Heart left ventricle (tissue), 16 donors: ENCODE results near the gene UBL5. TPM values are rescaled to one million over a fixed set of nuclear protein-coding genes. Genes with fewer than 3 reads are reported as not detected.

Source experiments
- ATAC-seq, 4 donors: fragments of 200-7000 bp; cut with Tn5 transposase; one replicate each; pipeline ENCODE4 v1.9.1; 2020 to 2022; ENCODE audit warnings: moderate library complexity in 4 of 4, mild to moderate bottlenecking in 3 of 4, moderate number of reproducible peaks in 1 of 4
- DNase-seq, 5 donors: peaks; one replicate each; pipeline ENCODE4 v3.0.0-alpha.2; 2020
- H3K27ac ChIP-seq, 12 donors: fragments of 200-600 bp; sonication (generic) in 4 of 12; one replicate each; pipeline versions ENCODE4 v1.5.0 to v1.8.0; 2016 to 2022; ENCODE audit warnings: mild to moderate bottlenecking in 2 of 12
- H3K27me3 ChIP-seq, 9 donors: fragments of 200-600 bp; sonication (generic) in 2 of 9; one replicate each; pipeline versions ENCODE4 v1.5.1 to v1.8.0; 2016 to 2022; ENCODE audit warnings: mild to moderate bottlenecking in 3 of 9
- H3K36me3 ChIP-seq, 9 donors: fragments of 200-600 bp; sonication (generic) in 2 of 9; one replicate each; pipeline versions ENCODE4 v1.5.0 to v1.8.0; 2018 to 2022; ENCODE audit warnings: mild to moderate bottlenecking in 2 of 9
- H3K4me1 ChIP-seq, 12 donors: fragments of 200-600 bp; sonication (generic) in 4 of 12; one replicate each; pipeline versions ENCODE4 v1.5.0 to v1.8.0; 2016 to 2022; ENCODE audit warnings: mild to moderate bottlenecking in 3 of 12
- H3K4me3 ChIP-seq, 12 donors: fragments of 200-600 bp; sonication (generic) in 4 of 12; one replicate each; pipeline versions ENCODE4 v1.5.0 to v1.8.0; 2017 to 2022; ENCODE audit warnings: mild to moderate bottlenecking in 9 of 12, moderate library complexity in 4 of 12
- H3K9me3 ChIP-seq, 12 donors: fragments of 200-600 bp; sonication (generic) in 4 of 12; one replicate each; pipeline versions ENCODE4 v1.5.0 to v1.8.0; 2016 to 2022; ENCODE audit warnings: mild to moderate bottlenecking in 1 of 12
- CTCF ChIP-seq, 12 donors: fragments of 200-600 bp; sonication (generic) in 4 of 12; IDR thresholded peaks; one replicate each; pipeline versions ENCODE4 v1.5.0 to v1.8.0; 2018 to 2022; ENCODE audit warnings: antibody characterized with exemption in 12 of 12, mild to moderate bottlenecking in 5 of 12
- POLR2A ChIP-seq, 2 donors: fragments of 450-650 bp; IDR thresholded peaks; one replicate each; pipeline ENCODE4 v1.6.1; 2017; ENCODE audit warnings: antibody characterized with exemption in 2 of 2, mild to moderate bottlenecking in 2 of 2, moderate library complexity in 2 of 2
- WGBS, 4 donors: extraction: QIAGEN DNeasy Blood & Tissue Kit in 2 of 4; methylation state at CpG; one replicate each; pipeline versions ENCODE4 v1.1.5 to v1.1.7; 2013 to 2018; 5-methylcytosine and 5-hydroxymethylcytosine counted together
- intact Hi-C, 10 donors: fragments of 100-400 bp; cut with DNase I; formaldehyde crosslinking; loops; one replicate each; pipeline versions ENCODE4 v1.11.1 to v1.14.2; 2022
- polyA plus RNA-seq, 2 donors: library from polyadenylated mRNA; stranded (reverse); fragments of 200-250 nt; gene quantifications; one replicate each; pipeline ENCODE4 v1.2.3, GENCODE V29; 2013
- total RNA-seq, 9 donors: library from RNA; depleted of rRNA in 2 of 9; stranded (reverse); fragments of >200 nt in 2 of 9; fragmentation: NEBNext Ultra II Directional in 3 of 9; extraction: Animal tissue kit (Norgen Biotek cat#: 25700) in 3 of 9; gene quantifications; one replicate each; pipeline versions ENCODE4 v1.1.0 to v1.2.4, GENCODE V29; 2016 to 2023
- donor health status: ischemic (EF 13 %, LVEDD 7.1; RV severe dilation, severe dysfunction).
- donor health status: healthy with polysubstance abuse.
- donor health status: DM: no; HTN: yes; CAD: no.
- donor health status: DM: no; HTN: no; CAD: no.
- donor health status: ischemic (EF 25% LVEDD 6.9; RV normal size, moderate dysfunction).
- donor health status: ischemic (EF 25% LVEDD 5.7; RV mildly dilated, moderate dysfunction).
- donor health status: healthy.
- donor health status: DM: yes; HTN: yes; CAD: no.
- donor health status: ischemic (EF 35%, LVEDD 5.7; RV mildly dilated, moderate dysfunction).
- donor health status: nonischemic (EF 11% LVEDD 7.7; RV severe dilation, severe dysfunction).
- donor health status: DM: yes; HTN: yes; CAD: no.
- donor health status: PGD.
- donor health status: ischemic (EF 29% LVEDD 5.4; RV normal size, mild dysfunction).
- donor health status: nonischemic (EF 23%, LVEDD 6.1; RV moderate dilation, normal function).

The UBL5 gene
- total and polyA plus RNA-seq, 11 donors: 460 to 1,809 (median 496) TPM

- ATAC-seq (no peak), DNase-seq (no peak)
- H3K27ac ChIP-seq: no peak overlapping the region
- peaks cover 4 to 31% (median 22%) of the 10 kb centered on the region in 12 donors for H3K4me1 ChIP-seq
- WGBS, 4 donors: 87 to 94% (median 92%) methylated on average over 5 of the region's 5 CpGs
- no peak overlapping the region for H3K4me3 ChIP-seq
- TF ChIP-seq POLR2A (IDR thresholded peaks at IDR 0.05): no peak
- no peak for TF ChIP-seq CTCF (IDR thresholded peaks at IDR 0.05)
- intact Hi-C loops: no loop called here
- H3K9me3 ChIP-seq: no peaks in the 10 kb centered on the region
- no peaks in the 10 kb centered on the region for H3K27me3 ChIP-seq
- peaks cover 0 to 1% (median 0%) of the 10 kb centered on the region in 9 donors for H3K36me3 ChIP-seq
Observed at GRCh38 chr19:9823816-9824215, 3.9 kb upstream of the UBL5 start.

- H3K36me3 ChIP-seq: peaks cover 0 to 27% (median 18%) of the 10 kb centered on the region in 9 donors
- H3K4me1 ChIP-seq: peaks cover 5 to 30% (median 20%) of the 10 kb centered on the region in 12 donors
- peak overlapping the region; percentile 56 to 95 (median 85) for H3K4me3 ChIP-seq
- H3K27ac ChIP-seq: peak overlapping the region in 7 of 12 donors; percentile 79 to 90 (median 83)
- WGBS, 4 donors: 28 to 35% (median 29%) methylated on average over 13 of the region's 13 CpGs
- DNase-seq (no peak), ATAC-seq (no peak)
- intact Hi-C loops: no loop called here
- no peak for TF ChIP-seq CTCF (IDR thresholded peaks at IDR 0.05)
- TF ChIP-seq POLR2A (IDR thresholded peaks at IDR 0.05): no peak
- H3K9me3 ChIP-seq: no peaks in the 10 kb centered on the region
- no peaks in the 10 kb centered on the region for H3K27me3 ChIP-seq
Observed at GRCh38 chr19:9828551-9829063, 889 bp downstream of the UBL5 start.

GRCh38 chr19:9834307-9834725 is 6.6 kb downstream of the UBL5 start:
- H3K4me3 ChIP-seq: peak overlapping the region in 11 of 12 donors; percentile 86 to 100 (median 89)
- intact Hi-C loops: loop anchor here in 1 of 10 donors (2.0 kb wide), 1 partner anchor 16 kb away; the partner anchor contains the start of gene FBXL12
- peaks cover 0 to 33% (median 28%) of the 10 kb centered on the region in 9 donors for H3K36me3 ChIP-seq
- ATAC-seq (no peak), DNase-seq (no peak)
- WGBS, 4 donors: 58 to 63% (median 61%) methylated on average over 6 of the region's 6 CpGs
- H3K27me3 ChIP-seq: no peaks in the 10 kb centered on the region
- H3K4me1 ChIP-seq: peaks cover 0 to 40% (median 14%) of the 10 kb centered on the region in 12 donors
- TF ChIP-seq CTCF (IDR thresholded peaks at IDR 0.05): no peak
- no peak for TF ChIP-seq POLR2A (IDR thresholded peaks at IDR 0.05)
- peak overlapping the region in 8 of 12 donors; percentile 45 to 86 (median 70) for H3K27ac ChIP-seq
- H3K9me3 ChIP-seq: no peaks in the 10 kb centered on the region

- 0 to 1% (median 1%) methylated on average over 52 to 73 of the region's 73 CpGs for WGBS, 4 donors
- DNase-seq (peak; percentile 99), ATAC-seq (peak; percentile 98 to 100 (median 100))
- peak within 1 kb of the TSS in 11 of 12 donors; percentile 62 to 86 (median 74) for H3K27ac ChIP-seq
- peaks cover 0 to 42% (median 14%) of the 10 kb centered on the region in 12 donors for H3K4me1 ChIP-seq
- H3K36me3 ChIP-seq: peaks cover 0 to 33% (median 27%) of the 10 kb centered on the region in 9 donors
- H3K27me3 ChIP-seq: no peaks in the 10 kb centered on the region
- intact Hi-C loops: loop anchor here in 2 of 10 donors (1.0 to 2.0 kb wide), 2 partner anchors 16 kb away; partner anchors contain the start of gene FBXL12 (in 2 of the 2)
- TF ChIP-seq POLR2A (IDR thresholded peaks at IDR 0.05): peak in 1 of 2 donors; percentile 40
- peak; percentile 55 to 93 (median 71) for TF ChIP-seq CTCF (IDR thresholded peaks at IDR 0.05)
- H3K9me3 ChIP-seq: no peaks in the 10 kb centered on the region
- H3K4me3 ChIP-seq: peak within 1 kb of the TSS; percentile 86 to 100 (median 93)
Observed at GRCh38 chr19:9834726-9835506, 7.2 kb downstream of the UBL5 start, which contains the start of gene PIN1. PIN1 (plus strand) TSS chr19:9835318; CDS start chr19:9835345, 27 bp downstream.
